Transverse colon (tissue), 4 donors: ENCODE measurements around the gene LRP1B.

ENCODE experiments used
- CTCF ChIP-seq, 5 experiments: fragments of 200-600 bp in 3 of 5; fragments of 450-650 bp in 2 of 5; sonication (generic) in 3 of 5; IDR thresholded peaks; 1 replicate in 2 of 5; 2 replicates in 3 of 5; pipeline ENCODE4 v1.5.1; 2016 to 2017; ENCODE audit warnings: antibody characterized with exemption in 5 of 5, inconsistent platforms in 3 of 5, mild to moderate bottlenecking in 2 of 5, moderate library complexity in 1 of 5
- EP300 ChIP-seq: sonication (generic); formaldehyde crosslinking; IDR thresholded peaks from one replicate; pipeline ENCODE4 v1.6.1; 2017; ENCODE audit warnings: antibody characterized with exemption, low read depth
- POLR2A ChIP-seq: fragments of 450-650 bp; IDR thresholded peaks from one replicate; pipeline ENCODE4 v1.6.1; 2016; ENCODE audit warnings: antibody characterized with exemption, mild to moderate bottlenecking, moderate library complexity
- POLR2AphosphoS5 ChIP-seq, 3 donors: sonication (generic); formaldehyde crosslinking; IDR thresholded peaks; one replicate each; pipeline ENCODE4 v1.6.1; 2016; ENCODE audit warnings: antibody characterized with exemption in 3 of 3

- no peak for TF ChIP-seq CTCF (IDR thresholded peaks at IDR 0.05)
- no peak for TF ChIP-seq EP300
- no peak for TF ChIP-seq POLR2AphosphoS5 (IDR thresholded peaks at IDR 0.05)
- no peak for TF ChIP-seq POLR2A
Observed at GRCh38 chr2:141020346-141020745, 1110.5 kb downstream of the LRP1B start.
